PC-9 (cell line): ENCODE data around the gene LRRC72. TPM values are rescaled to one million over a fixed set of nuclear protein-coding genes. Genes with fewer than 3 reads are reported as not detected.
A peak's percentile ranks its signal among the peaks of the same experiment; 100 is the strongest.

Experiments
- BruUV-seq: library from RNA; stranded (reverse); fragments of 400-500 nt; replicated peaks from 2 replicates; lab custom pipeline; 2021; lab: Mats Ljungman, UMichigan
- CTCF ChIA-PET: fragments of 300-600 bp; sonication (Branson Sonifier 250); formaldehyde crosslinking; loops from one replicate; lab custom pipeline; 2022; ENCODE audit warnings: antibody characterized with exemption; lab: Charles Lee
- POLR2A ChIA-PET: fragments of 300-600 bp; sonication (Branson Sonifier 250); formaldehyde crosslinking; loops from one replicate; lab custom pipeline; 2022; ENCODE audit warnings: antibody characterized with exemption; ENCODE audit not compliant: unreplicated experiment; lab: Charles Lee
- DNase-seq, 2 experiments: peaks; one replicate each; pipeline versions ENCODE4 v3.0.0 to v3.0.0-alpha.2; 2015 to 2022; ENCODE audit warnings: mixed read lengths in 1 of 2
- H2AFZ ChIP-seq: fragments of 200-600 bp; sonication (generic); 2 replicates; pipeline ENCODE4 v1.8.1; 2017; ENCODE audit warnings: antibody characterized with exemption
- H3F3A ChIP-seq: fragments of 200-600 bp; sonication (generic); 2 replicates; pipeline ENCODE4 v1.8.1; 2017; ENCODE audit warnings: antibody characterized with exemption, mild to moderate bottlenecking, low read depth; ENCODE audit not compliant: insufficient read depth
- H3K27ac ChIP-seq: fragments of 200-600 bp; sonication (generic); 2 replicates; pipeline ENCODE4 v1.6.1; 2016; ENCODE audit warnings: mixed run types
- H3K27me3 ChIP-seq: fragments of 200-600 bp; sonication (generic); 2 replicates; pipeline ENCODE4 v1.6.1; 2016; ENCODE audit warnings: low read depth, mixed run types; ENCODE audit not compliant: insufficient read depth
- H3K36me3 ChIP-seq: fragments of 200-600 bp; sonication (generic); 2 replicates; pipeline ENCODE4 v1.6.1; 2016; ENCODE audit warnings: low read depth, mixed run types
- H3K4me1 ChIP-seq: fragments of 200-600 bp; sonication (generic); replicated peaks from 2 replicates; pipeline ENCODE4 v1.6.1; 2016; ENCODE audit warnings: mixed run types; ENCODE audit not compliant: insufficient read depth
- H3K4me2 ChIP-seq: fragments of 200-600 bp; sonication (generic); 2 replicates; pipeline ENCODE4 v1.6.1; 2017; ENCODE audit warnings: mixed run types
- H3K4me3 ChIP-seq: fragments of 200-600 bp; sonication (generic); 2 replicates; pipeline ENCODE4 v1.6.1; 2016; ENCODE audit warnings: mixed run types
- H3K79me2 ChIP-seq: fragments of 200-600 bp; sonication (generic); 2 replicates; pipeline ENCODE4 v1.6.1; 2017; ENCODE audit warnings: low read depth, mixed run types
- H3K9me2 ChIP-seq: fragments of 200-600 bp; sonication (generic); 2 replicates; pipeline ENCODE4 v1.8.1; 2017; ENCODE audit warnings: mild to moderate bottlenecking; ENCODE audit not compliant: insufficient read depth
- H3K9me3 ChIP-seq: fragments of 200-600 bp; sonication (generic); 2 replicates; pipeline ENCODE4 v1.8.1; 2016; ENCODE audit warnings: low read depth; ENCODE audit not compliant: insufficient read depth
- H4K20me1 ChIP-seq: fragments of 200-600 bp; sonication (generic); 2 replicates; pipeline ENCODE4 v1.8.1; 2017; ENCODE audit not compliant: insufficient read depth
- EZH2 ChIP-seq: fragments of 200-600 bp; sonication (generic); IDR thresholded peaks from 2 replicates; pipeline ENCODE4 v1.8.0; 2017; ENCODE audit warnings: antibody characterized with exemption, low read depth
- intact Hi-C: fragments of 100-400 bp; cut with micrococcal nuclease; formaldehyde crosslinking; loops from one replicate; pipeline ENCODE4 v1.10.0; 2022; ENCODE audit not compliant: unreplicated experiment
- total RNA-seq: library from RNA; stranded (reverse); gene quantifications from 2 replicates; pipeline ENCODE4 v1.2.3, GENCODE V29; 2021
- TF ChIP-seq, protein P1 (sequence below): fragments of 200-600 bp; sonication (generic); conservative IDR thresholded peaks from 2 replicates; pipeline ENCODE4 v1.6.1; 2017; ENCODE audit warnings: mixed run types, antibody characterized with exemption, mild to moderate bottlenecking, moderate library complexity

LRRC72 gene
- total RNA-seq, 1 experiment from 2014 or later = not detected

DNA sequence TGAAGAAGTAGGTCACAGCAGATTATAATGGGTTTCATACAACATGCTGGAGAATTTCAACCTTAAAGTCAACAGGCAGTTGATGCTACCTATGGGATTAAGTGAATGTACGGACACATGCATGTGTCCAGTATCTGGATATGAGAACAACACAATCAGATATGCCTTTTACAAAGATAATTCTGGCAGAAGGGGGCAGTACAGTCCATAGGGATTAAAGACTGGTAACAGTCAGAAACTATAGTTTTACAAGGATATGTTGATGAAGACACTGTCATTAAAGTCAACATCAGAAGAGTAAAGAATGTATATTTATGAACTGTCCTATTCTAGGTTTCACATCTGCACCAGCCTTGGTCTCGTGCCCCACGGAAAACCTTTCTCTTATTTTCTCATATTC lies 77.4 kb downstream of the LRRC72 start:
- Histone ChIP-seq H3K27me3 (no peaks in the 10 kb centered on the region), H3K36me3 (0 out of 2 replicates have a peak, but pooled peaks cover 15% of the 10 kb centered on the region), H4K20me1 (no peaks in the 10 kb centered on the region), H2AFZ (no peak overlapping the region), H3K9me3 (no peaks in the 10 kb centered on the region), H3K4me3 (no peak overlapping the region), H3K79me2 (no peaks in the 10 kb centered on the region), H3K27ac (no peak overlapping the region), H3F3A (no peaks in the 10 kb centered on the region), H3K4me1 (no peaks in the 10 kb centered on the region), H3K4me2 (no peak overlapping the region), H3K9me2 (no peaks in the 10 kb centered on the region)
- ChIA-PET POLR2A (no interaction called here), CTCF (no interaction called here)
- no TSS peak for BruUV-seq
- no peak for DNase-seq
- intact Hi-C loops = no loop called here
- TF ChIP-seq, protein P1, sequence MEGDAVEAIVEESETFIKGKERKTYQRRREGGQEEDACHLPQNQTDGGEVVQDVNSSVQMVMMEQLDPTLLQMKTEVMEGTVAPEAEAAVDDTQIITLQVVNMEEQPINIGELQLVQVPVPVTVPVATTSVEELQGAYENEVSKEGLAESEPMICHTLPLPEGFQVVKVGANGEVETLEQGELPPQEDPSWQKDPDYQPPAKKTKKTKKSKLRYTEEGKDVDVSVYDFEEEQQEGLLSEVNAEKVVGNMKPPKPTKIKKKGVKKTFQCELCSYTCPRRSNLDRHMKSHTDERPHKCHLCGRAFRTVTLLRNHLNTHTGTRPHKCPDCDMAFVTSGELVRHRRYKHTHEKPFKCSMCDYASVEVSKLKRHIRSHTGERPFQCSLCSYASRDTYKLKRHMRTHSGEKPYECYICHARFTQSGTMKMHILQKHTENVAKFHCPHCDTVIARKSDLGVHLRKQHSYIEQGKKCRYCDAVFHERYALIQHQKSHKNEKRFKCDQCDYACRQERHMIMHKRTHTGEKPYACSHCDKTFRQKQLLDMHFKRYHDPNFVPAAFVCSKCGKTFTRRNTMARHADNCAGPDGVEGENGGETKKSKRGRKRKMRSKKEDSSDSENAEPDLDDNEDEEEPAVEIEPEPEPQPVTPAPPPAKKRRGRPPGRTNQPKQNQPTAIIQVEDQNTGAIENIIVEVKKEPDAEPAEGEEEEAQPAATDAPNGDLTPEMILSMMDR = peak; percentile 36; the same call in 1 of the 2 replicates
- TF ChIP-seq EZH2 = no peak

- no peak overlapping the region for H3K27ac ChIP-seq
- CTCF ChIA-PET = no interaction called here
- H3F3A ChIP-seq = no peaks in the 10 kb centered on the region
- H3K79me2 ChIP-seq = no peaks in the 10 kb centered on the region
- POLR2A ChIA-PET = no interaction called here
- no peaks in the 10 kb centered on the region for H3K27me3 ChIP-seq
- no peak overlapping the region for H3K4me2 ChIP-seq
- H3K9me3 ChIP-seq = no peaks in the 10 kb centered on the region
- H3K4me3 ChIP-seq = no peak overlapping the region
- 0 out of 2 replicates have a peak, but pooled peaks cover 10% of the 10 kb centered on the region for H3K36me3 ChIP-seq
- H4K20me1 ChIP-seq = no peaks in the 10 kb centered on the region
- H2AFZ ChIP-seq = no peak overlapping the region
- no peaks in the 10 kb centered on the region for H3K9me2 ChIP-seq
- BruUV-seq = no TSS peak
- intact Hi-C loops = no loop called here
- no peaks in the 10 kb centered on the region for H3K4me1 ChIP-seq
- TF ChIP-seq, protein P1 = no peak
- TF ChIP-seq EZH2 = no peak
- DNase-seq = no peak
Measured at GRCh38 chr7:16606704-16607103, 80.1 kb downstream of the LRRC72 start.

- TF ChIP-seq EZH2 = no peak
- TF ChIP-seq, protein P1 = no peak
- Histone ChIP-seq H3K4me2 (no peak overlapping the region), H4K20me1 (no peaks in the 10 kb centered on the region), H3K9me2 (no peaks in the 10 kb centered on the region), H3F3A (no peaks in the 10 kb centered on the region), H3K27me3 (no peaks in the 10 kb centered on the region), H3K4me1 (no peaks in the 10 kb centered on the region), H3K36me3 (0 out of 2 replicates have a peak, but pooled peaks cover under 1% of the 10 kb centered on the region), H3K9me3 (no peaks in the 10 kb centered on the region; the same call in 1 of the 2 replicates), H3K27ac (no peak overlapping the region), H2AFZ (no peak overlapping the region), H3K79me2 (no peaks in the 10 kb centered on the region), H3K4me3 (no peak overlapping the region)
- no peak for DNase-seq
- BruUV-seq = no TSS peak
- POLR2A ChIA-PET = no interaction called here
- intact Hi-C loops = no loop called here
- CTCF ChIA-PET = no interaction called here
Measured at GRCh38 chr7:16609842-16610450, 83.3 kb downstream of the LRRC72 start.
